Lung microvascular endothelial cell (primary cell): Measurements from ENCODE around the gene NENF. TPM values are rescaled to one million over a fixed set of nuclear protein-coding genes. Genes with fewer than 3 reads are reported as not detected.
A peak's percentile ranks its signal among the peaks of the same experiment; 100 is the strongest.
"Not testable (repeated sequence)": the region's sequence is repeated elsewhere in the genome, so short reads cannot be mapped to it uniquely, and the experiment has no call there.

ENCODE experiments used
- DNase-seq, 2 donors: peaks; one replicate each; pipeline versions ENCODE4 v3.0.0 to v3.0.0-alpha.2; 2010; ENCODE audit warnings: low read depth in 2 of 2
- total RNA-seq: library from RNA; depleted of rRNA; stranded (reverse); fragments of >200 nt; gene quantifications from 2 replicates; pipeline ENCODE4 v1.2.1, GENCODE V29; 2014

NENF gene
- total RNA-seq, result 2.4 and 11.8 TPM in 2 replicates

DNA sequence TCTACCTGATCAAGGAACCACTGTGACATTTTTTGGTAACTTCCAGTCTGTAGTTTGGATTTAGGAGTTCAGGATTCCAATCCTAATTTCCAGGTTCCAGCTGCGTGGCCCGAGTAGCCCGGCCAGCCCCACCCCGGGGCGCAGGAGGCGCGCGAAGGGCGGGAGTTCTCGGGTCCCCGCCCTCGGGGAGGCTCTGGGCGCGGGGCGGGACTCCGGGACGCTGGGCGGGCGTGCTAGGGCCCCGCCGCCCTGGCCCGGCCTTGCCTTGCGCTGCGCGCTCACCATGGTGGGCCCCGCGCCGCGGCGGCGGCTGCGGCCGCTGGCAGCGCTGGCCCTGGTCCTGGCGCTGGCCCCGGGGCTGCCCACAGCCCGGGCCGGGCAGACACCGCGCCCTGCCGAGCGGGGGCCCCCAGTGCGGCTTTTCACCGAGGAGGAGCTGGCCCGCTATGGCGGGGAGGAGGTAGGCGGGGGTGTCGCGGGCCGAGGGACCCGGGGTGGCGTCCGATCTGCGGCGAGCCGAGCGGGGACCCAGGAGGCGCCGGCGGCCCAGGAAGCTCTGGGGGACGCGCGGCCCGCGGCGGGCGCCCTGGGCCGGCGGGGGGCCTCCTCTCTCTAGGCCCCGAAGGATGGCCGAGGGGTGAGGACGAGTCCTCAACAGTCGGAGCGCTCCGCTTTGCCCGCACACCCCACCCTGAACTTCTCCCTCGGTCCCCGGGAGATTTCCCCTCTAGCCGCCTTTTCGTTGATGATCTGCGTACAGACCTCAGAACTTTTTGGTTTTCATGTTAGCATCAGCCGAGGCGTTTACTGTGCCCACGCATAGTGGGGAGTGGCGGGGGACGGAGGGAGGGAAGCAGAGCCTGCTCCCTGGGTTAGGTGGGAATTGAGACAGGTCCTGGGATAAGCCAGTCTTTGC, at the start of gene NENF:
Gene NENF (plus strand): TSS at position 260 of the 916 bp plus-strand sequence. CDS start 24 bp downstream, at position 284.
- DNase-seq, result peak; percentile 57 to 82

DNA sequence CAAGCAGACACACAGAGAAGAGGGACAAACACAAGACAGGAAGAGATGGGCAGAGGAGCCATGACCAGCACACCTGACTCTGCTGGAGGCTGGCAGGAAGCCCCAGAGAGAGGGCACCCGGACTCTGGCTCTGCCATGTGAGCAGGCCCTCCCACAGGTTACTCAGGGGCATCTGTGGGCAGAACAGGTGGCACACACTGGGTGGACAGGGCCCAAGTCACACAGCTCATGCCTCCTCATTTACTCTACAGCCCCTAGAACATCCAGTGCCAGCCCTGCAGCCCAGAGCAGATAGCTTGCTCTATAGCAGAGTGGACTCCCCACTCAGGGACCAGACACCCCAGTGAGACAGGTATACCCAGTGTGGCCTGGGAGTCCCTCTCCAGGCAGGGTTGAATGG, 46.7 kb upstream of the NENF start:
- DNase-seq, result no peak

DNA sequence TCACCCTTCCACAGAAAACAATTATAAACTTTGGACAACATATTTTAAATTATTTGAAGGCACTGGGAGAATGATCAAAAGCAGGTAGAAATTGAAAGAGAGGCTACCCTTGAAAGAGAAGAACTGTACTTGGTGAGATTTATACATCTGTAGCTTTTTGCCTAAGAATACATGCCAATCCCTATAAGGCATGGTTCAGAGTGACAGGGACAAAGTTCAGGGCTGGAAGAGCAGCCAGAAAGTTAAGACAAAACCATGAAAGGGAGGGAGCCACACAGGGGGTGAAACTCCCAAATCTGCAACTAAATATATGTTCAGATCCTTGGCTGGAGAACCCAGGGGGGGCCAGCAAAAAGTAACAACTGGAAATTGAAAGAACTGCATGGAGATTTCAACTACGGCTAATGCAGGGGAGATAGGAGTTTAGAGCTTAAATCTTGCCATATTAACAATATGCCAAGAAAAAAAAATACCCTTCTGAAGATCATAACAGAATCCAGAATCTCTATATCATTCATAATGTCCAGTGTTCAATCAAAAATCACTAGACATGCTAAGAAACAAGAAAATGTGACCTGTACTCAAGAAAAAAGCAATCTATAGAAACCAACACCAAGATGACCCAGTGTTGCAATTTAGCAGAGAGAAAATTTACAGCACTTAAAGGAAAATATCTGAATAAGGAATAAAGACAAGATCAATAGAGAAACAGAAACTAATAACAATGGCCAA, 43.6 kb upstream of the NENF start:
- DNase-seq, result no peak

DNA sequence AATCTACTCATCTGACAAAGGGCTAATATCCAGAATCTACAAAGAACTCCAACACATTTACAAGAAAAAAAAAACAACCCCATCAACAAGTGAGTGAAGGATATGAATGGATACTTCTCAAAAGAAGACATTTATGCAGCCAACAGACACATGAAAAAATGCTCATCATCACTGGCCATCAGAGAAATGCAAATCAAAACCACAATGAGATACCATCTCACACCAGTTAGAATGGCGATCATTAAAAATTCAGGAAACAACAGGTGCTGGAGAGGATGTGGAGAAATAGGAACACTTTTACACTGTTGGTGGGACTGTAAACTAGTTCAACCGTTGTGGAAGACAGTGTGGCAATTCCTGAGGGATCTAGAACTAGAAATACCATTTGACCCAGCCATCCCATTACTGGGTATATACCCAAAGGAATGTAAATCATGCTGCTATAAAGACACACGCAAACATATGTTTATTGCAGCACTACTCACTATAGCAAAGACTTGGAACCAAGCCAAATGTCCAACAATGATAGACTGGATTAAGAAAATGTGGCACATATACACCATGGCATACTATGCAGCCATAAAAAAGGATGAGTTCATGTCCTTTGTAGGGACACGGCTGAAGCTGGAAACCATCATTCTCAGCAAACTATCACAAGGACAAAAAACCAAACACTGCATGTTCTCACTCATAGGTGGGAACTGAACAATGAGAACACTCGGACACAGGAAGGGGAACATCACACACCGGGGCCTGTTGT, 36.9 kb upstream of the NENF start:
- not testable (repeated sequence) for DNase-seq

DNA sequence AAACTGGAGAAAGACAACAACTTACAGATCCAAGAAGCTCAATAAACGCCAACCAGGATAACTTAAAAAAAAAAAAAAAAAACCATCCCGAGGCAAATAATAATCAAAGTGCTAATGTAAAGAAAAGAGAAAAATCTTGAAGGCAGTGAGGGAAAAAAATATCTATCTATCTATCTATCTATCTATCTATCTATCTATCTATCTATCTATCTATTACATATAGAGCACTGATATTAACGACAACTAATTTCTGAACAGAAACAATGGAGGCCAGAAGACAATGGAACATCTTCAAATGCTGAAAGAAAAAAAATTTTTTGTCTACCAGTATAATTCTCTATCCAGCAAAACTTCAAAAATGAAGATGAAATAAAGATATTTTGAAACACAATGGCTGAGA, 36.1 kb upstream of the NENF start:
- no peak for DNase-seq

DNA sequence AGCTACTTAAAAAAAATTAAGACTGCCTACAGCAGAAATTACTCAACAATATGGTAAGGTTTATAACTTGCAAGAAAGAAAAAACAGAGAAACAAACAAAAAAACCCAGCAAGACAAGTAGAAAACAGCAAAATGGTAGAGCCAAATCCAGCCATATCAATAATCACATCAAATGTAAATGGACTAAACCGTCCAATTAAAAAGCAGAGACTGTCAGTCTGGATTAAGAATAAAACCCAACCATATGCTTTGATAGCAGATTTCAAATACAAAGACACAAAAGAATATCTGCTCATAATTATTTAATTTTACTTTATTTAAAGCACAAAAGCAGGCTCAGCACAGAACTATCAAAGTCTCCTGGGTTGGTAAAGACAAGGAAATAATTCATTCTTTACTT, 35.5 kb upstream of the NENF start:
- DNase-seq, result no peak

DNA sequence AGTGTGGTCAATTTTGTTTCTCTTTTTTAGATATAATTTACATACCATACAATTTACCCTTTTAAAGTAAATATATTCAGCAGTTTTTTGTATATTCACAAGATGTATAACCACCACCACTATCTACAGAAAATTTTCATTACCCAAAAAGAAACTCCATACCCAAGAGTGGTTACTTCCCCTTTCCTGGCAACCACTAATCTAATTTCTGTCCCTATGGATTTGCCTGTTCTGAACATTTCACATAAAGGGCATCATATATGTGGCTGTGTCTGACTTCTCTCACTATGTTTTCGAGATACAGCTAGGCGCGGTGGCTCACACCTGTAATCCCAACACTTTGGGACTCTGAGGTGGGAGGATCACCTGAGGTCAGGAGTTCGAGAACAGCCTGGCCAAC, 31.7 kb upstream of the NENF start:
- DNase-seq, result no peak

DNA sequence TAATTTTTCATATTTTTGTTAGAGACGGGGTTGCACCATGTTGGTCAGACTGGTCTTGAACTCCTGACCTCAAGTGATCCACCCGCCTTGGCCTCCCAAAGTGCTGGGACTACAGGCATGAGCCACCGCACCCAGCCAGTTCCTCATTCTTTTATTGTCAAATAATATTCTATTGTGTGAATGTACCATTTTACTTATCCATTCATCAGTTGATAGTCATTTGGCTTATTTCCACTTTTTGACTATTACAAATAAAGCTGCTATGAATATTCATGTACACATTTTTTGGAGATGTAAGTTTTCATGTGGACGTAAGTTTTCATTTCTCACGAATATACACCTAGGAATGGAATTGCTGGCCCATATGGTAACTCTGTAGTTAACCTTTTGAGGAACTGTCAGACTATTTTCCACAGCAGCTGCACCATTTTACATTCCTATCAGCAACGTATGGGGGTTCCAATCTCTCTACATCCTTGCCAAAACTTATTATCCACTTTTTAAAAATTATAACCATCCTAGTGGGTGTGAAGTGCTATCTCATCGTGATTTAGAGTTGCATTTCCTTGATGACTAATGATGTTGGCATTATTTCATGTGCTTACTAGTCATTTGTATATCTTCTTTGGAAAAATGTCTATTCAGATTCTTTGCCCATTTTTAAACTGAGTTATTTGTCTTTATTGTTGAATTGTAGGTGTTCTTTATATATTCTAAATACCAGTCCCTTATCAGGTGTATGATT, 30.7 kb upstream of the NENF start:
- peak; percentile 12 to 66 for DNase-seq

DNA sequence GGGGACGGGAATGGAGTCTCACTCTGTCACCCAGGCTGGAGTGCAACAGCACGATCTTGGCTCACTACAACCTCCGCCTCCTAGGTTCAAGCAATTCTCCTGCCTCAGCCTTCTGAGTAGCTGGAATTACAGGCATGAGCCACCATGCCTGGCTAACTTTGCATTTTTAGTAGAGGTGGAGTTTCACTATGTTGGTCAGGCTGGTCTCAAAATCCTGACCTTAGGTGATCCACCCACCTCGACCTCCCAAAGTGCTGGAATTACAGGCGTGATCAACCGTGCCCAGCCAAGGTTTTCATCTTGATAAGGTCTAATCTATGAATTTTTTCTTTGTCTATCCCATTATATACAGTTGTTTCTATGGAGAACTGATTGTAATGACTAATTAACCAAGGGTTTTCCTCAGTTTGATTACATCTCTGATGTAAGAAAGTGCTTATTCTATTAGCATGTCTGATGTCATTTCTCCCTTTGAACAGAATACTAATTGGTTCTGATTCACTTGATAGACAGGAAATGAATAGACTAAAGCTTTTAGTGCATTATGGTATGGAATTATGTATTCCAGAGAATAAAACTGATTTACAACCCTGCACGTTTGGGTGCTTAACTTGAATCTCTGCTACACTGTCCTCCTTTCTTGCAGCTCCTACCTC, 29.9 kb upstream of the NENF start:
- DNase-seq, result no peak

DNA sequence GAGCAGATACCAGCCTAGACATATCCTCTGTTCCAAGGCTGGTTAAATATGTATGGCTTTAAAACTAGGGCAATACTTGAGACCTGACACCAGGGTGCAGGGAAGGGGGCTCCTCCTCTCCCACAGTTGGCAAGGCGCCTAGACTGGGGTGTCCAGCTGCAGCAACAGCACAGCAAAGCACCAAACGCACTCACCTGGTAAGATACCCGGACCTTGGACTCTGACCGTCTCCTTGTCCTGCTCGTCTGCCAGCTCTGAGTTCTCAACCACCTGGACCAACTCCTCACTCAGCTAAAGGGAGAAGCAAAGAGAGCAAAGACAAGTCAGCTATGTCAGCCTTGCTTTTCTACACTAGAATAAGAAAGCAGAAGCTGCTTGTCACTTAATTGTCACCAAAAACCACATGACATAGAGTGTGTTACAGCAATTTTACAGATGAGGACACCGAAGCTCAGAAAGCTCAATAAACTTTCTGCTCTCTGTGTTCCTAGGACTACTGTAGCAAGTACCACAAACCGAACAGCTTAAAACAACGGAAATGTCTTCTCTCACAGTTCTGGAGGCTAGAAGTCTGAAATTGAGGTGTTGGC, 22.4 kb upstream of the NENF start:
- DNase-seq, result no peak

DNA sequence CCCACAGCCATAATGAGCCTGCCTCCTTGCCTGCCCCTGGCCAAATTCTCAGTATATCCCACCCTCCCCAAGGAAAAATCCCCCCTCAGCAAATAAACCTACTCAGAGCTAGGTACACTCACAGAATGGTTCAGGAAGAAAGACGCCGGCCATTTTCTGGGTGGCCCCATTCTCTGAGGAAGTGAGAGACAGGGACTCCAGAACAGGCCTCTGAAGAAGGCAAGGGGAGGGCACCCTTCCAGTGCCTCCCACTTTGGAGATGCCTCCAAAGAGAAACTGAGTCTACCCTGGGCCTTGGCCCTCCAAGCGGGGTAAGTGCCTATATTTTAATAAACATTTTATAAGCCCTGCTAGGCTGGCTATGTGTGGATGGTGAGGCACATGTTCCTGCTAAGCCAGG, 20.3 kb upstream of the NENF start:
- DNase-seq, result no peak

DNA sequence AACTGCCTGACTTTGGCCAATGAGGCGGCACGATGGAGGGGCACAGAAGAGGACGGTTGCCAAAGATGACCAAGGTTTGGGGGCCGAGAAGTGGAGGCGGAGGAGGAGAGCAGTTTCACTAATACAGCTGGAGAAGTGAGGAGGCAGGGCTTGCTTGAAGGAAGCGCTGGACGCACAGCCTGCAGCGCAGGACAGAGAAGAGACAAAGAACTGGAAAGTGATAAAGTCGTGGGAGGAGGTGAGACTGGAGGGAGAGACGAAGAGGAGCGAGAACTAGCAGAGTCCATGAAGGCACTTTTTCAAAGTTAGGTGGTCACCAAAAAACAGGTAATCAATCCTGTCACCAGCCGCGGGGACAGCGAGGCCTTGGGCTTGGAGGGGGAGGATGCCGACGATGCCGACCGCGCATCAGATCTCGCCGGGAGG, 18.8 kb upstream of the NENF start:
- peak in 1 of 2 donors; percentile 28 for DNase-seq

DNA sequence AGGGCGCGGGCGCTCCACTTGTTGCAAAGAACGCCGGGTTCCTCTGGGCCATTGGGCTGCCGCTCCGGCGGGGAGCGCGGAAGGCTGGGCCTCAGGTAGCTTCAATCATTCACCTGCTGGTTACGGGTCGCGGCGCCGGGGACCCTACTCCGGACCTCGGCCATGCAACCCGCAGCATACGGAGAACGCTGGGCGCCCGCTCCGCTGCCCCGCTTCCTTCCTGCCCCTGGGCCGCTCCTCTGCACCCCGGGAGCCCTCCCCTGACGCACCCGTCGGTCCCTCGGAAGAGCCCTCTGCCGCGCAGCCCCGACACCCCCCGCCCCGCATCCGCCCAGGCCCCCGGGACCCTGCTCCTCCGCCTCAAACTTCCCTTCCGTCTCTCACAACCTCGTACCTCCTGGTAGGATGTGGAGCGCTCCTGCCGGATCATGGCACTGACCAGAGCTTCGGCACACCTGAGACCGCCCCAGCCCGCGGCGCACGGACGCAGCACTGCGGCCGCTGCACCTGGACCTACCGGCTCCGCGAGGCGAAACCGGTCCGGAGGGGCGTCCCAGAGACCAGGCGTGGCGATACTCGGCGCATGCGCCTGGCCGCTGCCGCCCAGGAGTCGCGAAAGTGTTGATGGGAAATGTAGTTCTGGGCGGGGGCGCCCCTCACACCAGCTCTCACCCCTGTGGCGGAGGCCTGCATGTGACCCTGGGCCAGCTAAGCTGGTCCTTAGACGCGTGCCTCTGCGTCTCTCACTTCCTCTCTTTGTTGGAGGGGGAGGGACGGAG, 18.2 kb upstream of the NENF start, which contains the start of gene PACC1:
Gene PACC1 (minus strand): TSS at position 559 of the 779 bp plus-strand sequence. CDS start 129 bp downstream, at position 430.
- peak; percentile 85 for DNase-seq

DNA sequence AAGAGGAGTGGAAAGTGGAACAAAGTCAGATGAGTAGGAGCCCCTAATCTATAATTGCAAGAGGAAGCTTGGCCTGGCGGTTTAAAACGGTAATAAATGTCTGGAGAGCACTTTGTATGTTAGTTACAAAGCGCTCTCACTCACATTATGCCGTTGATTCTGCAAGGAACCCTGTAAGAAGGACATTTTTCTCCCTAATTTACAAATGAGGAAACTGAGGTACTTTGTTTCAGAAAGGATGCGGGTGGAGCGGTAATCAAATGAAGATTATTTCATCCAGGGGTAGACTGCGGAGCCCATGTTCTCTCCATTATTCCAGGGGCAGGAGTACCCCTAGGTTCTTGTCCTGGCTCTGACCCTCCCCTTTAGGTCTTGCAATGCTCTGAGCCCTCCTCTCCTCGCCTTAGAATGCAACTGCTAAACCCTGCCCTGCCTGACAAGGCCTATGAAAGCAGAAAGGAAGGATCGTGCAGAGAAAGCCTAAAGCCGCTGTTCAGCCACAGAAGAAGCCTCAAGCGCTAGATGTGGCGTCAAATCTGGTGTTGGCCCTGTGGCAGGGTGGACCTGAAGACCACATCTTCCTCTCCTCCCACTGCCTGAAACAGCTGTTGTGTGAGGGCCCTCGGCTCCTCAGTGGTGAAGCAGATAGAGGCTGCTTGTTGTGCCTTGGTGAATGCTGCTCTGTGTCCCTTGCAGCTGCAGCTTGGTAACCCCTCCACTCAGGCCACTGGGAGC, 17.4 kb upstream of the NENF start:
- no peak for DNase-seq

DNA sequence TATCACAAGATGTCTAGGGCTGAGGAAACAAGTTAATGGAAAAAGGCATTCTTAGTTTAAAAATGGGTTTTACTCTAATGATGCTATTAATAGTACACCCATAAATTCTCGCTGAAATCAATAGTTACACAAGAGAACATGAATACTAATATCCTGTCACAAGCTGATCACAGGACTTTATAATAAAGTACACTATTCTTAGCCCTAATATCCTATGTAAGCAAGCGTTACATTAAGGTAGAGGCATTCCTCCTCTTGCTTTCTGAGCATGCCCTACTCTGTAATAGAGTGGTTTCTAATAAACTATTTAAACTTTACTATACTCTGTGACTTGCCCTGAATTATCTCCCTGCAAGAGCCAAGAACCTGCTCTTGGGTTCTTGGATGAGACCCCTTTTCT, 11.6 kb upstream of the NENF start:
- no peak for DNase-seq

DNA sequence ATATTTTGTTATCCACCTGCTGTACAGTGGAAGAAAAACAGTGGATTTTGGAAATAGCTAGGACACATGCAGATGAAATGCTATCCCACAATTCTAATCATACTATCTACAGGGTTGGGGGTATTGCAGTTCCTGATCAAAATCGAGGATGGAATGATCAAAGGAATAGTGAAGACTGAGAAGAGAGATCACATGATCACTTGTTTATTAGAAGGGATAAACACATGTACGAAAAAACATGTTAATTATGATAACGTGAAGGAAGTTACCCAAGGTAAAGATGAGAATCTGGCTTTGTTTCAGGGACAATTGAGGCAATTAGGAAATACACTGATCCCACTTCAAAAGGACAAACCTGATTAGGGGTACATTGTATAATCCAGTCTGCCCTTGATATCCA, 8.8 kb upstream of the NENF start:
- no peak for DNase-seq

DNA sequence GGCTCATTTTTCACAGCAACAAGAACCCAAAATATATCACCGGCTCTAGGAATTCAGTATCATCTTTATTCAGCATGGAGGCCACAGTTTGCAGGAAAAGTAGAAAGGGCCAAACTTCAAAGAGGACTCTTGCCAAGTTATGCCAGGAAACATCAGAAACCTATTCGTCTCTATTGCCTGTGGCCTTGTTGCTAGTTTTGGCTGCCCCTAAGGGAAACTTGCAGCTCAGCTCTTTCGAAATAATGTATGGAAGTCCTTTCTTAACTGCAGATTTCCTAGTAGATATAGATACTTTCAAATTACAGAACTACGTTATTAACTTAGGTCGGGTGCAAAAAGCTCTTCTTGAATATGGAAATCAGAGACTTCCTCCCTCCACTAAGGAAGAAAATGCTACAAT, 4.2 kb upstream of the NENF start:
- DNase-seq, result peak in 1 of 2 donors; percentile 88

DNA sequence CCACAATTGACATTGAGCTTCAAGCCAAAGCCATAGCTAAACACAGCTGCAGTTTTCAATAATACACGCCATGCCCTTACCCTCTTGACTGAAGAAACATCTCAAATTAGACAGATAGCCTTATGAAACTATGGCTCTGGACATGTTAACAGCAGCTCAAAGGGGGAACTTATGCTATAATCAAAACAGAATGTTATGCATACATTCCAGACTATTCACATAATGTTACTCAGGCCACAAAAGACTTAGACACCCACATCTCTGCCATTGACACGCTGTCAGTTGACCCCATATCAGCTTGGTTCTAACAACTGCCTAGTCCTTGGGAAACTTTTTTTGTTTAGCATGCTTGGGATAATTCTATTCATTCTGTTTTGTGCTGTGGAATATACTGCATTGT, 2.3 kb upstream of the NENF start:
- no peak for DNase-seq

DNA sequence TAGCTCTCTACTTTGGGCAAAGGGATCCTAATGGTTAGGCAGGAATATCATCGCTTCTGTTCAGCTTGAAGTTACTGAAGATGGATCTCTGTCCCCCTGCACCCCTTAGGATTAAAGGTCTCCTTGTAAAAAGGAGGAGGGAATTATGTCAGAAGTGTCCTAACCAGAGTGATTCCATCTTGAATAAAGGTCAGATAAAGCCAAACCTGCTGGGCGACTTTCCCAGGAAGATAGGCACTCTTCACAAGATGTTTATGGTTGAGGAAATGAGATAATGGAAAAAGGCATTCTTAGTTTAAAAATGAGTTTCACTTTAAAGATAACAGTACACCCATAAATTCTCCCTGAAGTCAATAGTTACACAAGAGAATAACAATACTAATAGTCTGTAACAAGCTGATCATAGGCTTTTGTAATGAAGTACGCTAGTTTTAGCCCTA, 1.7 kb upstream of the NENF start:
- peak in 1 of 2 donors; percentile 66 for DNase-seq
